K562 (cell line): ENCODE data around the gene LEMD1. TPM values are rescaled to one million over a fixed set of nuclear protein-coding genes. Genes with fewer than 3 reads are reported as not detected.
A peak's percentile ranks its signal among the peaks of the same experiment; 100 is the strongest.

Experiments
- ATAC-seq: fragments of 200-7000 bp; cut with Tn5 transposase; 3 replicates; pipeline ENCODE4 v1.9.1; 2020; ENCODE audit warnings: moderate library complexity
- BruUV-seq: library from RNA; stranded (reverse); fragments of 400-500 nt; replicated peaks from 2 replicates; lab custom pipeline; 2021; lab: Mats Ljungman, UMichigan
- CTCF ChIA-PET: fragments of 300-600 bp; formaldehyde crosslinking; extraction: SDS; loops from one replicate; lab custom pipeline; 2021; ENCODE audit warnings: low intra/inter-chr PET ratio; lab: Yijun Ruan, JAX
- POLR2A ChIA-PET: fragments of 300-600, 350-650 bp; sonication (Branson Sonifier 250); formaldehyde crosslinking; extraction: SDS; loops from one replicate; lab custom pipeline; 2021; ENCODE audit warnings: antibody characterized with exemption, inconsistent platforms; lab: Yijun Ruan, JAX
- DNase-seq, 4 experiments: peaks; one replicate each; pipeline versions ENCODE4 v3.0.0 to v3.0.0-alpha.2; 2011 to 2018; ENCODE audit warnings: low spot score in 3 of 4, mixed read lengths in 3 of 4; ENCODE audit errors: extremely low read depth in 1 of 4
- FAIRE-seq: peaks from 2 replicates; lab custom pipeline; 2011; peaks lifted over from hg19 to GRCh38; lab: Jason Lieb, UNC
- H2AFZ ChIP-seq: 2 replicates; pipeline ENCODE4 v1.6.0; 2011; ENCODE audit warnings: low read depth, low read length, control low read depth, inconsistent platforms
- H3K27ac ChIP-seq: fragments of 200-600 bp; 3 replicates; pipeline ENCODE4 v1.8.0; 2011; ENCODE audit warnings: low read depth, mild to moderate bottlenecking, control low read depth, inconsistent platforms, low read length, moderate library complexity, mixed read lengths; ENCODE audit errors: extremely low read depth
- H3K27me3 ChIP-seq, 2 experiments: fragments of 300-600 bp in 1 of 2; 2 replicates in 1 of 2; 3 replicates in 1 of 2; pipeline versions ENCODE4 v1.6.0 to v1.8.0; 2011; ENCODE audit warnings: inconsistent platforms in 2 of 2, low read length in 2 of 2, mild to moderate bottlenecking in 1 of 2, mixed read lengths in 1 of 2, moderate library complexity in 1 of 2; ENCODE audit not compliant: control insufficient read depth in 2 of 2, insufficient read depth in 2 of 2
- H3K36me3 ChIP-seq: fragments of 300-600 bp; 3 replicates; pipeline ENCODE4 v1.8.0; 2011; ENCODE audit warnings: mild to moderate bottlenecking, low read length, inconsistent platforms; ENCODE audit not compliant: control insufficient read depth, insufficient read depth
- H3K4me1 ChIP-seq, 2 experiments: fragments of 200-600 bp in 1 of 2; replicated peaks in 1 of 2; 2 replicates in 1 of 2; 3 replicates in 1 of 2; pipeline versions ENCODE4 v1.5.1 to v1.8.0; 2011; ENCODE audit warnings: inconsistent platforms in 2 of 2, low read length in 2 of 2, mild to moderate bottlenecking in 1 of 2, mixed read lengths in 1 of 2, moderate library complexity in 1 of 2; ENCODE audit not compliant: control insufficient read depth in 2 of 2, insufficient read depth in 2 of 2
- H3K4me2 ChIP-seq: 2 replicates; pipeline ENCODE4 v1.6.1; 2011; ENCODE audit warnings: low read length, control low read depth, inconsistent platforms, mixed read lengths; ENCODE audit not compliant: insufficient read depth
- H3K4me3 ChIP-seq: fragments of 200-600 bp; sonication (generic), shearing (Covaris generic); 2 replicates; pipeline ENCODE4 v1.5.1; 2016; ENCODE audit warnings: control low read depth, inconsistent platforms
- H3K79me2 ChIP-seq: fragments of 200-600 bp; 3 replicates; pipeline ENCODE4 v1.8.0; 2011; ENCODE audit warnings: low read length, inconsistent platforms; ENCODE audit not compliant: control insufficient read depth, insufficient read depth
- H3K9ac ChIP-seq, 2 experiments: 2 replicates each; pipeline versions ENCODE4 v1.6.0 to v1.6.1; 2011; ENCODE audit warnings: low read depth in 2 of 2, low read length in 2 of 2, control low read depth in 1 of 2, inconsistent platforms in 1 of 2, mild to moderate bottlenecking in 1 of 2, mixed read lengths in 1 of 2; ENCODE audit not compliant: insufficient read depth in 1 of 2
- H3K9me1 ChIP-seq: one replicate; pipeline ENCODE4 v1.6.0; 2011; ENCODE audit warnings: inconsistent platforms, mild to moderate bottlenecking, low read length, moderate library complexity; ENCODE audit not compliant: control insufficient read depth, insufficient read depth
- H3K9me3 ChIP-seq: replicated peaks from 2 replicates; pipeline ENCODE4 v1.5.1; 2011; ENCODE audit warnings: low read depth, low read length, inconsistent platforms; ENCODE audit not compliant: control insufficient read depth, insufficient read depth
- H4K20me1 ChIP-seq: replicated peaks from 2 replicates; pipeline ENCODE4 v1.6.1; 2011; ENCODE audit warnings: low read length, inconsistent platforms, mixed read lengths; ENCODE audit not compliant: control insufficient read depth, insufficient read depth
- BCOR ChIP-seq: fragments of 450-650 bp; IDR thresholded peaks from 2 replicates; pipeline ENCODE4 v1.6.1; 2016
- HDAC2 ChIP-seq: fragments of 450-650 bp; IDR thresholded peaks from 2 replicates; pipeline ENCODE4 v1.6.1; 2016; ENCODE audit warnings: mild to moderate bottlenecking
- HEY1 ChIP-seq: fragments of 250-450 bp; sonication (Bioruptor Pico); IDR thresholded peaks from 2 replicates; pipeline ENCODE4 v1.5.0; 2020; ENCODE audit warnings: mild to moderate bottlenecking, moderate library complexity, borderline replicate concordance
- KLF10 ChIP-seq: fragments of 250-450 bp; sonication (Bioruptor Pico); IDR thresholded peaks from 2 replicates; pipeline ENCODE4 v1.6.1; 2021; ENCODE audit warnings: matching md5 sums
- MECOM ChIP-seq: fragments of 250-450 bp; sonication (Bioruptor Pico); IDR thresholded peaks from 2 replicates; pipeline ENCODE4 v1.8.0; 2022; ENCODE audit warnings: inconsistent platforms
- NONO ChIP-seq, 2 experiments: fragments of 200-400 bp in 1 of 2; fragments of 450-650 bp in 1 of 2; formaldehyde crosslinking in 1 of 2; IDR thresholded peaks; 2 replicates each; pipeline ENCODE4 v1.6.1; 2017; ENCODE audit warnings: low read depth in 2 of 2, mild to moderate bottlenecking in 2 of 2, moderate library complexity in 2 of 2, low read length in 1 of 2
- TBL1XR1 ChIP-seq, 2 experiments: IDR thresholded peaks; 2 replicates each; pipeline ENCODE4 v1.6.1; 2012; ENCODE audit warnings: improper control_type of control experiment in 2 of 2, low read length in 2 of 2, mild to moderate bottlenecking in 1 of 2
- WHSC1 ChIP-seq: IDR thresholded peaks from one replicate; pipeline ENCODE4 v1.6.1; 2012; ENCODE audit warnings: low read length, control low read depth, inconsistent platforms
- WGBS: fragments of 100-300 bp; shearing (Covaris generic); methylation state at CpG from one replicate; pipeline ENCODE4 v1.1.6; 2016; ENCODE audit warnings: low coverage, mixed read lengths; ENCODE audit not compliant: insufficient coverage; ENCODE audit errors: missing lambda C conversion rate; 5-methylcytosine and 5-hydroxymethylcytosine counted together
- in situ Hi-C: fragments of 300-500 bp; cut with MboI; formaldehyde crosslinking; loops from 4 replicates; pipeline ENCODE4 v1.15.0; 2018; ENCODE audit warnings: inconsistent platforms, mixed read lengths
- intact Hi-C: fragments of 100-400 bp; cut with micrococcal nuclease; formaldehyde crosslinking; loops from 2 replicates; pipeline ENCODE4 v1.14.2; 2022
- polyA plus RNA-seq, 8 experiments: library from polyadenylated mRNA; depleted of rRNA in 4 of 8; stranded (reverse) in 5 of 8; unstranded in 3 of 8; fragments of >200 nt; fragmentation: Nextera tagmentation in 2 of 8; fragmentation: Illumina TruSeq in 1 of 8; extraction: Ambion mirVana in 2 of 8; extraction: Trizol in 1 of 8; gene quantifications; 2 replicates each; pipeline versions ENCODE4 v1.2.1 to v1.2.3, GENCODE V29; 2011 to 2014; ENCODE audit warnings: inconsistent platforms in 1 of 8, missing spikeins in 1 of 8
- total RNA-seq, 7 experiments: library from RNA; depleted of rRNA in 6 of 7; stranded (reverse); fragments of >200 nt in 6 of 7; fragmentation: Illumina TruSeq in 2 of 7; extraction: Trizol in 2 of 7; gene quantifications; 2 replicates each; pipeline versions ENCODE4 v1.2.1 to v1.2.3, GENCODE V29; 2011 to 2021; ENCODE audit warnings: low replicate concordance in 1 of 7
- TF ChIP-seq, protein P1 (sequence below): fragments of 450-650 bp; IDR thresholded peaks from 2 replicates; pipeline ENCODE4 v1.6.1; 2017; ENCODE audit warnings: mild to moderate bottlenecking, moderate library complexity
- TF ChIP-seq, protein P2 (sequence below): sonication (generic); formaldehyde crosslinking; IDR thresholded peaks from 2 replicates; pipeline ENCODE4 v1.8.1; 2023; ENCODE audit warnings: mild to moderate bottlenecking, missing genetic modification reagents

Gene LEMD1
- total and polyA plus RNA-seq, 9 of the 15 experiments (the other 6 are each of a cell fraction or from before 2014, with no cell fraction given): 0.11 to 2.4 (median 0.57) TPM; not detected in 1

DNA sequence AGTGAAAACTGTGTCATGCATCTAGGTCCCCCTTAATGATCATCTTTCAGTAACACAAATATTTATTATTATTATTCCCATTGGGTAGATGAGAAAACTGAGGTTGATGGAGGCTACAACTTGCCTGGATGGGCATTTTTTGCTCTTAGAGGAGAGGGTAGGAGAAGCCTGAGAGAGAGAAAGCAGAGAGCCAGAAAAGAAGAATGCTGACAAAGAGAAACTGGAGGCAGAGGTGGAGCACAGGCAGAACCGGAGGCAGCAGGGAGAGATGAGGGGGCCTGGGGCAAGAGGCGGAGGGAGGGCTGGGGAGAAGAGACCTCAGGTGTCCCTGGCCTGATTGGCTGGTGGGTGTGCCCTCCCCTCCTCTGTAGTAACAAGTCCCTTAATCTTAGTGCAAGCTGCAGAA is 29.9 kb upstream of the LEMD1 start (continued):
- TF ChIP-seq, protein P1, sequence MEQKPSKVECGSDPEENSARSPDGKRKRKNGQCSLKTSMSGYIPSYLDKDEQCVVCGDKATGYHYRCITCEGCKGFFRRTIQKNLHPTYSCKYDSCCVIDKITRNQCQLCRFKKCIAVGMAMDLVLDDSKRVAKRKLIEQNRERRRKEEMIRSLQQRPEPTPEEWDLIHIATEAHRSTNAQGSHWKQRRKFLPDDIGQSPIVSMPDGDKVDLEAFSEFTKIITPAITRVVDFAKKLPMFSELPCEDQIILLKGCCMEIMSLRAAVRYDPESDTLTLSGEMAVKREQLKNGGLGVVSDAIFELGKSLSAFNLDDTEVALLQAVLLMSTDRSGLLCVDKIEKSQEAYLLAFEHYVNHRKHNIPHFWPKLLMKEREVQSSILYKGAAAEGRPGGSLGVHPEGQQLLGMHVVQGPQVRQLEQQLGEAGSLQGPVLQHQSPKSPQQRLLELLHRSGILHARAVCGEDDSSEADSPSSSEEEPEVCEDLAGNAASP: no peak
- TF ChIP-seq BCOR (peak; percentile 68), HDAC2 (0 out of 2 replicates have a peak, but pooled peaks have one; percentile 27)

DNA sequence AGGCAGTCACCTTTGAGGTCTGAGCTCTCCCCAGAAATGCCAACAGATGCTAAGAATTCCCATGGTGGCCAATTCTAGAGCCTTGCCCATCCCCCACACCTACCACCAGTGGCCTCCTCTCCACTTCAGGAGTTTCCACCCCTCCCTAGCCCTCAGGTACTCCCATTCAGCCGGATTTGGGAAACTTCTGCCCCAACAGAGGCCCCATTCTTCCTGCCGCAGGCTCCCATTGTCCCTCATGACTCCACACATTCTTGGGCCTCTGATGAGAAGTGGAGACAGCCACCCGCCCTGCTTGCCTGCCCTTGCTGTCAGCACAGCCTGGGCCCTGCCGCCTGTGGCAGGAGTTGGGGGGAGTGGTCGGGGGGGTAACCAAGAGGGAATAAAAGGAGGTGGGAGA is 29.3 kb upstream of the LEMD1 start:
- DNase-seq (no peak), ATAC-seq (no peak), FAIRE-seq (no peak)
- intact Hi-C loops: no loop called here
- ChIA-PET POLR2A (interaction anchor here (0.6 kb wide), 2 partner anchors 9 to 407 kb away, joined by 3 read pairs; no protein-coding TSS in a partner anchor), CTCF (no interaction called here)
- H3K9ac ChIP-seq: peak overlapping the region in 1 of 2 experiments; percentile 42; a peak in 1 of 4 replicates
- peaks cover 10% of the 10 kb centered on the region; the same call in 2 of the 3 replicates for H3K79me2 ChIP-seq
- H3K9me1 ChIP-seq: no peaks in the 10 kb centered on the region
- in situ Hi-C loops: no loop called here
- no peak overlapping the region for H3K4me2 ChIP-seq
- H3K36me3 ChIP-seq: no peaks in the 10 kb centered on the region
- BruUV-seq: no TSS peak
- H3K4me1 ChIP-seq: peaks cover 30 to 42% of the 10 kb centered on the region in 2 experiments; a peak in 4 of 5 replicates
- peaks cover 14 to 30% of the 10 kb centered on the region in 2 experiments; a peak in 4 of 5 replicates for H3K27me3 ChIP-seq
- no peaks in the 10 kb centered on the region for H3K9me3 ChIP-seq
- H3K4me3 ChIP-seq: no peak overlapping the region
- no peak overlapping the region for H3K27ac ChIP-seq
- TF ChIP-seq HEY1 (CRISPR knock-in tag) (no peak), NONO (IDR thresholded peaks at IDR 0.05; ENCODE audit: low read depth in 2 of 2, low read length in 1 of 2) (no peak), TBL1XR1 (IDR thresholded peaks at IDR 0.05; ENCODE audit: low read length in 2 of 2) (no peak), WHSC1 (no peak), MECOM (CRISPR knock-in tag) (no peak), KLF10 (CRISPR knock-in tag) (no peak)
- TF ChIP-seq, protein P2, sequence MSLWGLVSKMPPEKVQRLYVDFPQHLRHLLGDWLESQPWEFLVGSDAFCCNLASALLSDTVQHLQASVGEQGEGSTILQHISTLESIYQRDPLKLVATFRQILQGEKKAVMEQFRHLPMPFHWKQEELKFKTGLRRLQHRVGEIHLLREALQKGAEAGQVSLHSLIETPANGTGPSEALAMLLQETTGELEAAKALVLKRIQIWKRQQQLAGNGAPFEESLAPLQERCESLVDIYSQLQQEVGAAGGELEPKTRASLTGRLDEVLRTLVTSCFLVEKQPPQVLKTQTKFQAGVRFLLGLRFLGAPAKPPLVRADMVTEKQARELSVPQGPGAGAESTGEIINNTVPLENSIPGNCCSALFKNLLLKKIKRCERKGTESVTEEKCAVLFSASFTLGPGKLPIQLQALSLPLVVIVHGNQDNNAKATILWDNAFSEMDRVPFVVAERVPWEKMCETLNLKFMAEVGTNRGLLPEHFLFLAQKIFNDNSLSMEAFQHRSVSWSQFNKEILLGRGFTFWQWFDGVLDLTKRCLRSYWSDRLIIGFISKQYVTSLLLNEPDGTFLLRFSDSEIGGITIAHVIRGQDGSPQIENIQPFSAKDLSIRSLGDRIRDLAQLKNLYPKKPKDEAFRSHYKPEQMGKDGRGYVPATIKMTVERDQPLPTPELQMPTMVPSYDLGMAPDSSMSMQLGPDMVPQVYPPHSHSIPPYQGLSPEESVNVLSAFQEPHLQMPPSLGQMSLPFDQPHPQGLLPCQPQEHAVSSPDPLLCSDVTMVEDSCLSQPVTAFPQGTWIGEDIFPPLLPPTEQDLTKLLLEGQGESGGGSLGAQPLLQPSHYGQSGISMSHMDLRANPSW: no peak
- H4K20me1 ChIP-seq: no peaks in the 10 kb centered on the region
- WGBS: 23% methylated on average over 5 of the region's 5 CpGs
- H2AFZ ChIP-seq: peak overlapping the region; percentile 75; the same call in 1 of the 2 replicates
